ENCODE data around the gene DDX50.

DNA sequence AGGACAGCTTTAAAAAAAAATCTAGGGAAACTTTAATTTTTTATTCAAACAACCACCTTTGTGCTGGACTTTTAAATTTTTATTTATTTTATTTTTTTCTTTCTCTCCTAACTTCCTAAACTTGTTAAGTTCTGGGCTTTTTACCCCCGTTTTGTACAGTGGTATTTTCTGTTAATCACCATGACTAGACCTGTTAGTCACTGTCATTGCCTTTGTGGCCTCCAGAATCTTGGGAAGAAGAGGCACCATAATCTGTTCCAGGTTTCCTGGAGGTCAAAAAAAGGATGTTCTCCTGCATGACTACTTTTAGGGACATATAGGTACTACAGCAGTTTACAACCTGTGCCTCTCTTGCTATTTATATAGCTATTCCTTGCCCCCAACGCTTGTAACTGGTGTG lies 31.1 kb upstream of the DDX50 start:
- TF ChIP-seq ZNF274 (IDR thresholded peaks at IDR 0.05; ENCODE audit: low read depth, low read length) (no peak), YY1 (IDR thresholded peaks at IDR 0.05; ENCODE audit: insufficient read depth, insufficient read length) (no peak), SUZ12 (IDR thresholded peaks at IDR 0.05; ENCODE audit: extremely low read depth, insufficient read depth, insufficient read length) (no peak)

All from NT2/D1 (cell line).